Measurements from ENCODE around the gene CLK4. TPM values are rescaled to one million over a fixed set of nuclear protein-coding genes. Genes with fewer than 3 reads are reported as not detected.
"Not testable (repeated sequence)": the region's sequence is repeated elsewhere in the genome, so short reads cannot be mapped to it uniquely, and the experiment has no call there.

The CLK4 gene
- polyA plus RNA-seq, 1 donor: 71.0 TPM

- DNase-seq: no peak
These were observed 38.1 kb downstream of the CLK4 start for GRCh38 chr5:178588769-178589168.

GRCh38 chr5:178587763-178588611 lies 38.9 kb downstream of the CLK4 start:
- no peak for DNase-seq

- no peak for DNase-seq
These were observed 40.5 kb downstream of the CLK4 start for GRCh38 chr5:178586396-178586795.

GRCh38 chr5:178585421-178585820 lies 41.4 kb downstream of the CLK4 start:
- DNase-seq: not testable (repeated sequence)

- no peak for DNase-seq
These were observed 43.6 kb downstream of the CLK4 start for GRCh38 chr5:178583279-178583678.

GRCh38 chr5:178582291-178582690 lies 44.6 kb downstream of the CLK4 start:
- DNase-seq: no peak

GRCh38 chr5:178581621-178582020 lies 45.2 kb downstream of the CLK4 start:
- DNase-seq: no peak

- DNase-seq: no peak
These were observed 46.4 kb downstream of the CLK4 start for GRCh38 chr5:178580271-178580955.

- no peak for DNase-seq
These were observed 48.9 kb downstream of the CLK4 start for GRCh38 chr5:178577944-178578343.

GRCh38 chr5:178577376-178577839 lies 49.4 kb downstream of the CLK4 start:
- DNase-seq: no peak

GRCh38 chr5:178576591-178577351 lies 50.1 kb downstream of the CLK4 start:
- DNase-seq: no peak

- DNase-seq: no peak
These were observed 53.6 kb downstream of the CLK4 start for GRCh38 chr5:178573216-178573615.

- DNase-seq: no peak
These were observed 54.2 kb downstream of the CLK4 start for GRCh38 chr5:178572617-178573016.

GRCh38 chr5:178569485-178569884 lies 57.4 kb downstream of the CLK4 start:
- no peak for DNase-seq

GRCh38 chr5:178564811-178565550 lies 61.9 kb downstream of the CLK4 start:
- DNase-seq: no peak

- no peak for DNase-seq
These were observed 62.5 kb downstream of the CLK4 start for GRCh38 chr5:178564397-178564796.

GRCh38 chr5:178563621-178564020 lies 63.2 kb downstream of the CLK4 start:
- no peak for DNase-seq

GRCh38 chr5:178561746-178562264 lies 65.0 kb downstream of the CLK4 start:
- no peak for DNase-seq

GRCh38 chr5:178560911-178561310 lies 65.9 kb downstream of the CLK4 start:
- no peak for DNase-seq

- no peak for DNase-seq
These were observed 69.4 kb downstream of the CLK4 start for GRCh38 chr5:178557416-178557815.

- no peak for DNase-seq
These were observed 71.1 kb downstream of the CLK4 start for GRCh38 chr5:178555771-178556211.

GRCh38 chr5:178555005-178555404 lies 71.8 kb downstream of the CLK4 start:
- no peak for DNase-seq

Data from left kidney (tissue), 2 donors.